Left lung (tissue), 10 donors: ENCODE data around the gene SPATA31C2. TPM values are rescaled to one million over a fixed set of nuclear protein-coding genes. Genes with fewer than 3 reads are reported as not detected.

ENCODE experiments used
- ATAC-seq: fragments of 200-7000 bp; cut with Tn5 transposase; one replicate; pipeline ENCODE4 v1.9.1; 2020; ENCODE audit warnings: moderate library complexity
- DNase-seq, 4 donors: peaks; one replicate each; pipeline ENCODE4 v3.0.0-alpha.2; 2013 to 2020
- H3K27ac ChIP-seq, 2 donors: fragments of 200-600 bp; sonication (generic) in 1 of 2; one replicate each; pipeline versions ENCODE4 v1.5.0 to v1.8.0; 2020 to 2021
- H3K27me3 ChIP-seq, 2 donors: fragments of 200-600 bp; sonication (generic) in 1 of 2; one replicate each; pipeline versions ENCODE4 v1.5.0 to v1.8.0; 2020 to 2021
- H3K36me3 ChIP-seq, 2 donors: fragments of 200-600 bp; sonication (generic) in 1 of 2; one replicate each; pipeline versions ENCODE4 v1.5.0 to v1.8.0; 2020 to 2021
- H3K4me1 ChIP-seq, 2 donors: fragments of 200-600 bp; one replicate each; pipeline ENCODE4 v1.8.0; 2021
- H3K4me3 ChIP-seq, 2 donors: fragments of 200-600 bp; sonication (generic) in 1 of 2; one replicate each; pipeline versions ENCODE4 v1.5.0 to v1.8.0; 2020 to 2021; ENCODE audit warnings: mild to moderate bottlenecking in 1 of 2
- H3K9me3 ChIP-seq, 2 donors: fragments of 200-600 bp; sonication (generic) in 1 of 2; one replicate each; pipeline versions ENCODE4 v1.5.0 to v1.8.0; 2020 to 2021
- CTCF ChIP-seq, 2 donors: fragments of 200-600 bp; sonication (generic) in 1 of 2; IDR thresholded peaks; one replicate each; pipeline versions ENCODE4 v1.5.0 to v1.8.0; 2021; ENCODE audit warnings: antibody characterized with exemption in 2 of 2
- intact Hi-C, 2 donors: fragments of 100-400 bp; cut with DNase I; formaldehyde crosslinking; loops; one replicate each; pipeline versions ENCODE4 v1.11.2 to v1.14.2; 2022
- polyA plus RNA-seq, 6 donors: library from polyadenylated mRNA; unstranded; fragments of 120-200 nt; gene quantifications; one replicate each; pipeline ENCODE4 v1.2.1, GENCODE V29; 2013; ENCODE audit not compliant: insufficient read length in 6 of 6
- total RNA-seq, 2 donors: library from RNA; stranded (reverse); fragmentation: NEBNext Ultra II Directional; extraction: Animal tissue kit (Norgen Biotek cat#: 25700); gene quantifications; one replicate each; pipeline ENCODE4 v1.2.1, GENCODE V29; 2021
- donor health status: DM: no; HTN: yes; CAD: no.
- donor health status: DM: no; HTN: no; CAD: no.

The SPATA31C2 gene
- total and polyA plus RNA-seq, 8 donors = 0.06 TPM; not detected in 7

- H3K27ac ChIP-seq = no peak overlapping the region
- no peaks in the 10 kb centered on the region for H3K9me3 ChIP-seq
- no peaks in the 10 kb centered on the region for H3K27me3 ChIP-seq
- H3K4me3 ChIP-seq = no peak overlapping the region
- no peak for DNase-seq
- TF ChIP-seq CTCF (IDR thresholded peaks at IDR 0.05) = no peak
- no peak for ATAC-seq
- intact Hi-C loops = no loop called here
- H3K36me3 ChIP-seq = no peaks in the 10 kb centered on the region
- no peaks in the 10 kb centered on the region for H3K4me1 ChIP-seq
These were observed 36.0 kb upstream of the SPATA31C2 start for GRCh38 chr9:88174324-88174723.

GRCh38 chr9:88173378-88173999, 35.2 kb upstream of the SPATA31C2 start:
- Histone ChIP-seq H3K4me1 (no peaks in the 10 kb centered on the region), H3K27ac (no peak overlapping the region), H3K36me3 (no peaks in the 10 kb centered on the region), H3K4me3 (no peak overlapping the region), H3K27me3 (no peaks in the 10 kb centered on the region), H3K9me3 (no peaks in the 10 kb centered on the region)
- DNase-seq (peak in 2 of 4 donors; percentile 42 to 63), ATAC-seq (peak; percentile 78)
- peak in 1 of 2 donors; percentile 65 for TF ChIP-seq CTCF (IDR thresholded peaks at IDR 0.05)
- intact Hi-C loops = no loop called here

DNA sequence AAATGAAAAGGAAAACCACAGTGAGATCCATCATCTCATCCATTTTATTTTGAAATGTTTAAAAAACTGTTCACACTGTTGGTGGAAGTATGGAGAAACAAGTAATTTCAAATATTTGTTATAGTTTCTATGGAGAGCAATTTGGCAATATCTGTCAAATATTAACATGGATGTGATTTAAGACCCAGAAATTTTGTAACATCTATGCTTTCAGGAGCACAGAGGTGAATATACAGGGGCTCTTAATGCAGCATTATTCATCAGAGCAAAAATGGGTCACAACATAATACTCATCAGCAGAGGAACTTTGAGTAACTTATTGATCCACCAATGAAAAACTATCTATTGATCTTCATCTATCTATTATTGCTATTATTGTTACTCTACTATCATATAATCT, 31.4 kb upstream of the SPATA31C2 start:
- no peak for TF ChIP-seq CTCF (IDR thresholded peaks at IDR 0.05)
- no peak overlapping the region for H3K27ac ChIP-seq
- H3K4me3 ChIP-seq = no peak overlapping the region
- H3K27me3 ChIP-seq = no peaks in the 10 kb centered on the region
- no peaks in the 10 kb centered on the region for H3K4me1 ChIP-seq
- intact Hi-C loops = no loop called here
- H3K9me3 ChIP-seq = no peaks in the 10 kb centered on the region
- H3K36me3 ChIP-seq = no peaks in the 10 kb centered on the region
- no peak for DNase-seq
- no peak for ATAC-seq

- Histone ChIP-seq H3K27me3 (no peaks in the 10 kb centered on the region), H3K9me3 (no peaks in the 10 kb centered on the region), H3K4me1 (no peaks in the 10 kb centered on the region), H3K36me3 (no peaks in the 10 kb centered on the region), H3K27ac (no peak overlapping the region), H3K4me3 (no peak overlapping the region)
- DNase-seq = no peak
- no peak for ATAC-seq
- TF ChIP-seq CTCF (IDR thresholded peaks at IDR 0.05) = no peak
- intact Hi-C loops = no loop called here
These were observed 30.3 kb upstream of the SPATA31C2 start for GRCh38 chr9:88168564-88168963.

- Histone ChIP-seq H3K4me1 (no peaks in the 10 kb centered on the region), H3K27me3 (no peaks in the 10 kb centered on the region), H3K4me3 (no peak overlapping the region), H3K27ac (no peak overlapping the region), H3K9me3 (no peaks in the 10 kb centered on the region), H3K36me3 (no peaks in the 10 kb centered on the region)
- ATAC-seq = no peak
- intact Hi-C loops = no loop called here
- DNase-seq = no peak
- no peak for TF ChIP-seq CTCF (IDR thresholded peaks at IDR 0.05)
These were observed 28.4 kb upstream of the SPATA31C2 start for GRCh38 chr9:88166660-88167059.
